DMS79 treated with DMSO at 0.1 percent for 48 hours (cell line): ENCODE measurements around the gene EBF3.

Experiments
- DNase-seq: peaks from one replicate; lab custom pipeline; 2025; lab: John Stamatoyannopoulos, UW

The EBF3 gene

GRCh38 chr10:129912166-129912917 lies 51.7 kb downstream of the EBF3 start:
- DNase-seq, result no peak

DNA sequence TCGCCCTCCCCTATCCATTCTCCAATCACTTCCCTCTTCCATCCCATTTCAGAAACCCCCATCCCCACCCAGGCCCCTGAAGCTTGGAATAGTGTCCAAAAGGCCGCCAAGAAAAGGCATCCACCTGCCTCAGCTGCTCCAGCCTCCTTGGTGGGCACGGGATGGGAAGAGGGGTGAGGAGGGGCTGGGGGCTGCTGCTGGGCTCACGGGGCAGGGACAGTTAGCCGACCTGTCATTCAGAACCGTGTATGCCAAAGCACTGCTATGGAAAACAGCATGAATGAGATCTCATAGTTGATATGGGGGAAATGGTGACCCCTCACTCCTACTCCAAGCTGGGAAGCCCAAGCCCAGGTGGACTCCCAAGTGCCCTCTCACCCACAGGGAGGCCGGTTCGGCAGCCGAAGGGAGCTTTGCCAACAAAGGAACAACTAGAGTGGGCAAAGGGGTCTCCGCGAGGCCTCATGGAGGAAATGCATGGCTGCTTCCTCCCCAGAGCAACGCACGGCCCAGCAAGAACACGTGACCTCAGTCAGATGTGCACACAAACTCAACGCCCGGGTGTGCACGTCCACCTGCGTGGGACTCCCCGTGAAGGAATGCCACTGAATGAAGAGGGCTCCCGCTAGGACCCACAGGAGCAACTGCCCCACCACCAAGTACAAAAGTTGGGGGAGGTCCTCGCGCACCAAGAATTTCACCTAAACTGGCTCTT lies 52.5 kb downstream of the EBF3 start:
- DNase-seq, result no peak

- no peak for DNase-seq
Observed at GRCh38 chr10:129910861-129911260, 53.2 kb downstream of the EBF3 start.

DNA sequence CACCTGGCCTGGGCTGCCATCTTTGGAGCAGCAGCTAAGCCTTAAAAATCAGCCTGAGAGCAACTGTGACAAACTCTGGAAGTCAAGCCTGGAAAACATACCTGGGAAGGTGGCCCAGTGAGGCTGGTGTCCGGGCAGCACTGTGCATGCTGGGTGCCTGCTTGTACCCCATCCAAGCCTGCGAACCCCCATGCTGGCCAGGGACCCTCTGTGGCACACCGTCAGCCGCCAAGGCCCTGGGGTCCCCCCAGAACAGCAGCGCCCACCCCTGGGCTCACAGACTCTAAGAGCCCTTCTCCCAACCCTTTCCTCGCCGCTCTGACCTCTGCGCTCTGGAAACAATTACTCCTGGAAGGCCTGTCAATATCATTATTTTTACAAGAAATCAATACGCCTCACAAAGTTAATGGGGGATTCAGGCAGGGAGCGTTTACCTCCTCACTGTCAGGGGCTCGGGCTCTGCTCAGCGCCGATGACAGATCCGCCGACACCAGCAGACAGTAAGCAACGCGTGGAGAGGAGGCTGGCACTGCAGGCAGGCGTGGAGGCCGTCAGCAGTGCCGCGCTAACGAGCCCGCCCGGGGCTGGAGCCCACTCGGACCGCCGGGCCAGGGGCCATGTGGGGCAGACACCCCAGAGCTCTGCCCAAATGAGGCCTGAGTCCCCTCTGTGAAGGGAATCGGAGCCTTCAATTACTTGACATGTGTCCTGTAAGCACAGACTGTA lies 54.4 kb downstream of the EBF3 start:
- DNase-seq, result no peak

- no peak for DNase-seq
Observed at GRCh38 chr10:129909080-129909479, 55.0 kb downstream of the EBF3 start.

DNA sequence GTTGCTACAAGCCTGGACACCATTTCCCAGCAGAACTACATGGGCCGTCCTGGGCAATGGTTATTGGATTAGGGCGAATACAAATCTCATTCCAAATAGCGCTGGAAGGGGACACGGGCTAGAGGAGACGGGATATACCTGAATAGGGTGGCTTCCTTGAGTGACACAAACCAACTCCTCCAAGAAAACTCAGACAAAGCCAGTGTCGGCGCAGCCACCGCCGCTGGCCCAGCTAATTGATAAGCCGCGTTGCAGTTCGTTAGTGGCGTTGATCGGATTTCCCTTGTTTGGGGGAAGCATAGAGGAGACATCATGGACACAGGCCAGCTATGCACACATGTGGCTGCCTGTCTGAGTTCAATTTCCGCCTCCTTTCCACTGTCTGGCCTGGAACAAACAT lies 55.7 kb downstream of the EBF3 start:
- no peak for DNase-seq

DNA sequence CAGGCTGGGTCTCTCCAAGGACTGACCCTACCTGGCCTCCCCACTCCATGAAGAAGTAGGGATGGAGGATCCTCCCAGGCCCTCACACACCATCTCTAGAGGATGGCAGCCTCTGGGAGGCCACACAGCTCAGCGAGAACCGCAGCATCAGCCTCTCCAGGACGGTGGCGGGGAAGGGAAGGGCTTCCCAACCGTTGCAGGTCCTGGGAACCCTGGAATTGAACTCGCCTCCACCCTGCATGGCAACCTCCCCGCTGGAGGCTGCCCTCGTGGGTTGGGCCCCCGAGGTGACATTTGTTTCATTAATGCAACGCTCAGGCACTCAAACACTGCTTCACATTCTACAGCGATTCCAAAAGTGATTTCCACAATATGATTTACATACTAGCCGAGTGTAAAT lies 58.5 kb downstream of the EBF3 start:
- DNase-seq, result no peak

DNA sequence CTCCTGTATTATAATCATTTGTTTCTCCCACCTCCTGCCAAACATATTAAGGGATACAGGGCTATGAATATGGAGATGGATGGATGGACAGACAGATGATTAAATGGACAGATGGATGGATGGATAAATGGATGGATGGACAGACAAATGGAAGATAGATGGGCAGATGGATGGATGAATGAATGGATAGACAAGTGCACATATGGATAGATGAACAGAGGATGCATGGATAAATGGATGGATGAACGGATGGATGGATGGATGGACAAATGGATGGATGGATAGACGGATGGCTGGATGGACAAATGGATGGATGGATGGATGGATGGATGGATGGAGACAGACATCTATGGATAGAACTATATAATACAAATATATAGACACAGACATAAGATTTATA lies 59.8 kb downstream of the EBF3 start:
- DNase-seq, result no peak

- DNase-seq, result no peak
Observed at GRCh38 chr10:129901389-129902006, 62.6 kb downstream of the EBF3 start.

GRCh38 chr10:129900825-129901224 lies 63.2 kb downstream of the EBF3 start:
- DNase-seq, result peak; percentile 90

- DNase-seq, result no peak
Observed at GRCh38 chr10:129899276-129900130, 64.6 kb downstream of the EBF3 start.

- no peak for DNase-seq
Observed at GRCh38 chr10:129898706-129899268, 65.3 kb downstream of the EBF3 start.

GRCh38 chr10:129897871-129898626 lies 66.0 kb downstream of the EBF3 start:
- DNase-seq, result no peak

DNA sequence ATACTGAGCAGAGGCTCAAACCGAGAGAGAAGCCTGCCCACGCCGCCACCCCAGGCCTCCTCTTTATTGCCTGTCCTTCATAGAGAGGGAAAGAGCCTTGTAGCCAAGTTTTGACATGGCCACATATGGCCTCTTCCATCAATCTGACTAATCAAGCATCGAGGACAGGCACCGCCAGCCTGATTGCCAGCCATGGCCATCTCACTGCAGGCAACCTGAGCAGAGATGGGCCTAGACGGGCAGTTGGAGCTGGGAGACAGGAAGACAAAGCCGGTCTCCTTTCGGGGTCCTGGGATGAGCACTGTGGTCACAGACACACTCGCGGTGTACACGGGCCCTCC lies 67.2 kb downstream of the EBF3 start:
- DNase-seq, result no peak

- no peak for DNase-seq
Observed at GRCh38 chr10:129896136-129896859, 67.8 kb downstream of the EBF3 start.

- no peak for DNase-seq
Observed at GRCh38 chr10:129895811-129896135, 68.3 kb downstream of the EBF3 start.

- DNase-seq, result no peak
Observed at GRCh38 chr10:129894698-129895097, 69.4 kb downstream of the EBF3 start.

GRCh38 chr10:129893104-129894089 lies 70.7 kb downstream of the EBF3 start:
- no peak for DNase-seq

DNA sequence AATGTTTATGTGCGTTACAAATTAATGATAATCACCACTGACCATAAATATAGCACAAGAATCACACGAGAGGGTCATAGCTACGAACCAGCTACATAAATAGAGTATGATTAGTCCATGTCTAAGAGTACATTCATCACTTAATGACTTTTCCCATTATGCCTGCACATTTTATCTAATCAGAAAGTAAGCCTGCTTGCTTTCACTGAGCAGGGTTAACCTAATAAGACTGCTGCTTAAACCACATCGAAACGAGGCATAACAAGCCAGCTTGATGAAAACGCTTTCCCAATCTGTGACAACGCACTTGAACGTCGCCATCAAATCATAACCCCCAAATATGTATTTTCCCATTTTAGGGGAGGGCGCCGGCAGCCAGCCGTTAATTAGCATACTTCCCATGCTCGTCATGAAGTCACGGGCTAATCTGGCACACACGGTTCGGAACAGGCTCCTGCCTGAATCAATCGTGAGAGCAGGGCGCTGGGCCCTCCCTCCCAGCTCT lies 71.5 kb downstream of the EBF3 start:
- no peak for DNase-seq
